HG03135 (cell line): ENCODE data around the gene ACSF2.
"Not testable (repeated sequence)": the region's sequence is repeated elsewhere in the genome, so short reads cannot be mapped to it uniquely, and the experiment has no call there.

Experiments used
- ATAC-seq: cut with Tn5 transposase; IDR thresholded peaks from one replicate; pipeline ENCODE4 v1.9.1; 2021; ENCODE audit warnings: mild to moderate bottlenecking, moderate library complexity; ENCODE audit not compliant: unreplicated experiment

The ACSF2 gene

DNA sequence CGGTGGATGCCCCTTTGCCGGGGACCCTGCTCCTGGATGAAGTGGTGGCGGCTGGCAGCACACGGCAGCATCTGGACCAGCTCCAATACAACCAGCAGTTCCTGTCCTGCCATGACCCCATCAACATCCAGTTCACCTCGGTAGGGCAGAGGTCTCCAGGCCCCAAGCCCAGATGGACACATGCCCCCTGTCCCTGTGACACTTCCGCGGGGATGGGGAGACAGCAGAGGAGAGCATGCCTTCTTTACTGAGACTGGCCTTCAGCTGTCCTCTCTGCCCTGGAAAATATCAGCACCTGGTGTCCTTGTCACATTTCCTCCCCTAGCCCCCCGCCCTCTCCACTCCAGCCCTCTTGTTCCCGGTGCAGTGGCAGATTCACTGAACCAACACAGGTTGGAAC lies 36.4 kb downstream of the ACSF2 start:
- ATAC-seq, result no peak

DNA sequence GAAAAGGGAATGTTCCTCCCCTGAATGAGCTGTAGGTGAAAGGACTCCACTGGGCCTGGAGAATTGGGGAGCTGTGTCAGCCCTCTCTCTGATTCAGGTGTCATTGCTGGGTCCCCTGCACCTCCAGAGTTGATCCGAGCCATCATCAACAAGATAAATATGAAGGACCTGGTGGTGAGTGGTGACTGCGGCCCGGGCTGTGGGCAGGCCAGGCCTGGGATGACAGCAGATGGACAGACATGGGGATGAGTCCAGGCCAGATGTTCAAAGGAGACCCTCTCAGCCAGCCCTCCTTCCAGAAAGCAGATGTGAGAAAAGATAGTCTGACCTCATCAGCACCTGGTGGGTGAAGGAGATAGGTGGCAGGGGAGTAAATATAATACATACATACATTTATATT lies 38.1 kb downstream of the ACSF2 start:
- no peak for ATAC-seq

GRCh38 chr17:50464736-50465135 lies 38.7 kb downstream of the ACSF2 start:
- no peak for ATAC-seq

GRCh38 chr17:50465171-50465570 lies 39.2 kb downstream of the ACSF2 start:
- ATAC-seq, result no peak

DNA sequence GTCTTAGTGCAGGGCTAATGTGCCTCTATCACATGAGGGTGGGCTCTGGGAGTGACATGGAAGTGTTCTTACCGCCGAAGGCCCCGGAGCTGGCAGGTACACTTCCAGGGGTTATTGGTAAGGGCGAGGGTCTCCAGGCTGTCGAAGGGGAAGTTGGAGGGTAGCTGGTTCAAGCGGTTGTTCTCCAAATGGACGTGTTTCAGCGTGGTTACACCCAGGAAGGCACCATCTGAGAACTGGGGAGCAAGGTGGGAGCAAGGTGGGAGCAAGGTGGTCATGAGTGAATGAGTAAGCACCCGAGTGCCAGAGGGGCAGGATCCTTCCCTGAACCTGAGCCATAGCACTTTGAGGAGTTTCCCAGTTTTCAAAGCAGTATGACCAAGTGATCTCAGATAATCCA lies 39.6 kb downstream of the ACSF2 start:
- ATAC-seq, result no peak

GRCh38 chr17:50466371-50467113 lies 40.5 kb downstream of the ACSF2 start:
- no peak for ATAC-seq

DNA sequence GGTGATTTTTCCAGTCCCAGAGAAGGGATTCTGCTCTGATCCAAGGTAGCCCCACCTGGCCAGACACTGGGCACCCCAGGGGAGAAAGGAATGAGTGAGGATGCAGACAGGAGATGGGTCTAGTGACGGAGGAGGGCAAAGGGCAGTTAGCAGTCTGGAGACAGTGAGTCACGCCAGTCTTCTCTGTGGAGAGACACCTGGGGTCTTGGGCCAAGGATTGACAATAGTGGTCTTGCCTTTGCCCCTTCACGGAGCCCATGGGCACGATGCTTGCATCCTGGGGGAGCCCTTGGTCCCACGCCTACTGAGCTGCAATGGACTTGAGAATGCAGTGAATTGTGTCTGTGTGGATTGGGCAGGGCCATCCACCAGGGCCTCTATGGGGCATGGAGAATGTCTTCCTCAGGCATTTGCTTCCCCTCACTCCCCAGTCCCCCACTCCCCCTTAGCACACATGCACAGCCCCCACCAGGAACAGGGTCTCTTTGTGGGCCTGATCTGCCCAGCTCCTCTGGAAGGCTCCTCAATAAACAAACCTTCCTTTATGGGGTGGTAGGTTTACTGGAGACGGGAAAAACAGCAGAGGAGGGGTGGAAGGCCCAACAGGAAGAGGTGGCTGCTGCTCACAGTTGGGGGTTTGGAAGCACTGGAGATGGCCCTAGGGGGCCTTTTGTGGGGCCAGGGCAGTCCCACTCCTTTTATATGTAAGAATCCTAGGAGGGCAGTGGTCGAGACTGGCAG lies 41.3 kb downstream of the ACSF2 start:
- no peak for ATAC-seq

DNA sequence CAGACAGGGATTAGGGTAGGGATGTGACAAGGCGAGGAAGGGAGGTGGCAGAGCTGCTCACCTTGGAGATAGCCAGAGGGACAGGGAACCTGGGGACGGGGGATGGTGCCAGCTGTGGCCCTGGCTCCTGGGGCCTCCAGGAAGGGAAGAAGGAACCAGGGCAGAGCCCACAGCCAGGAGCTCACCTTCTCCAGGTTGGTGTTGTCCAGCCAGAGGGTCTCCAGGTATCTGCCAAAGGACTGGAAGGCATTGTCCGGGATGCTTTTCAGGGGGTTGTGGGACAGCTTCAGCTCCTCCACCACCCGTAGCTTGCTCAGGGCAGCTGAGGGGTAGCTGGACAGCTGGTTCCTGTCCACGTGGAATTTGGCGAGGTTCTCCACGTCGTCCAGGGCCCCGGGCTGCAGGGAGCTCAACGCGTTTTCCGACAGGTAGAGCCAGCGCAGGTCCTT lies 41.9 kb downstream of the ACSF2 start:
- no peak for ATAC-seq

DNA sequence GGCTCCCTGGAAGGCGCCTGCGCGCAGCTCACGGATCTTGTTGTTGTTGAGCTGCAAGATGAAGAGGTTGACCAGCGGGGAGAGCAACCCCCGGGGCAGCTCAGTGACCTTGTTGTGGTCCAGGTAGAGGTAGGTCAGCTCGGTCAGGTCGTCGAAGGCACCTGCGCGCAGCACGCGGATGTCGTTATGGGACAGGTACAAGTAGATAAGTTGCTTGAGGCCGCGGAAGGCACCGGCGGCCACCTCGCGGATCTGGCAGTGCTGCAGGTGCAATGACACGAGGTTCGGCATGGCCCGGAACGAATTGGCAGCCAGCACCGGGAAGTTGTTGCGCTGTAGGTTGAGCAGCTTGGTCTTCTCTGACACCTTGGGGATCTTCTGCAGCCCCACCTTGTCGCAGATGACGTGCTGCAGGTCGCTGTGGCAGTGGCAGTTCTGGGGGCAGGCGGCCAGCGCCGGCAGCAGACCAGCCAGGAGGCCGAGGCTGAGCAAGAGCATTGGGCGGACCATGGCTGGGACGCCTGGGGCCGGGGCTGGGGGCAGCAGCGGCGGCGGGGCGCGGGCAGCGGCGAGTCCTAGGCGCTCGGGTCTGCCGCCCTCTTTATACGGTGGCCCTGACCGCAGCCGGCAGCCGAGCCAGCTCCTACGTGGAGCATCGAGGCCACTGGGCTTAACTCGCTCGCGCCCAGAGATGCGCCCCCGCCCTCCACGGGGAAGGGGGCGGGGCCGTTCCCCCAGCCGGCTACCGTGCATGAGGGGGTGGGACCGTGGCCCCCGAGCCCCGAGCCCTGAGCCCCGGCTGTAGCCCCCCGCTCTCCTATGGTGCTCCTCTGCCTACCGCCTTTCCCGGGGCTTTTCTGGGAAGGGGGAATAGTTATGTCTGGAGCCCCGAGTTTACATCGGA lies 42.5 kb downstream of the ACSF2 start, which contains the start of gene CHAD:
CHAD (minus strand) TSS at position 577 of the 904 bp plus-strand sequence; CDS start at position 510, 67 bp downstream.
- no peak for ATAC-seq

- ATAC-seq, result no peak
Measured at GRCh38 chr17:50469208-50469605, 43.2 kb downstream of the ACSF2 start.

DNA sequence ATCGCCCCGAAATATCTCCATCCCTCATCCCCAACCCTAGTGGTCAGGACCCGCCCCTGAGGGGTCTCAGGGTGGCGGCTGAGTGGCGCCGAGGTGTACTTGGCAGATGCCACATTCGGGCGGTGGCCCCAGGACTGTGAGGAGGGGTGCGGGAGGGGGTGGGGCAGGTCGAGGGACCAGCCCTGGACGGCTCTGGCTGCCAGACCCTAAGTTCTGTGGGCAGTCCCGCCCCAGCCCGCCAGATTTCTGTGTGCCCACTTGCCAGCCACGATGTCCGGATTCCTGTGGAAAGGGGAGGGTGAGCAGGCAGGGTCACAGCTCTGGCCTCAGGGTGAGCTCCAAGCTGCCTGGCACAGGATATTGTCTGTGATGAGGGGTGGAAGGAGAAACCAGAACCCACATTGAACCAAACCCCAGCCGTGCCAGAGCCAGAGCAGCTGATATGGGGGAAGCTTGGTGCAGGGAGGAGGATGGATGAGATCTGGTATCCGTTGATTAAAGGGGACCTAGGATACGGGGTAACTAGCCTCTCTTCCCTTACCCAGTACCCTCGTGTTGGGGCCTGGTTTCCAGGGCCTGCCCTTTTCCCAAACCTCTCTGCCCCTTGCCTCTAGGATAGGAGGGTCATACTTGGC lies 43.8 kb downstream of the ACSF2 start:
- ATAC-seq, result no peak

DNA sequence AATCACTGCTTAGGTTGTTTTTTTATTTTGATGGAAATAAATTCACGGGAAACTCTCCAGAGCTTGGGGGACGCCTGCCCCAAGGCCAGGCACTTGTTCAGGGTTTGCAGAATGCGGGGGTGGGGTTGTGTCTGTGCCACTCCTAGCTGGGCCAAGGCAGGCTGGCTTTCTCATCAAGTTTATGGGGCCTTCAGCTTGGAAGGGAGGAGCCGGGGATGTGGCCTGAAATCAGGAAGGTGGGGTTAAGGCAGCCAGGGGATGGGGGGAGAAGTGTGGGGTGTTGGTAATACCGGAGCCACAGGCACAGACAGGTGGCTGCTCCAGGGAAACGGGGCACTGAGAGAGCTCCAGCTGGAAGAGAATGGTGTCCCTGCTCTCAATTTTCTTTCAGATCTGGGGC lies 44.4 kb downstream of the ACSF2 start:
- no peak for ATAC-seq

- no peak for ATAC-seq
Measured at GRCh38 chr17:50471009-50471905, 45.2 kb downstream of the ACSF2 start.

DNA sequence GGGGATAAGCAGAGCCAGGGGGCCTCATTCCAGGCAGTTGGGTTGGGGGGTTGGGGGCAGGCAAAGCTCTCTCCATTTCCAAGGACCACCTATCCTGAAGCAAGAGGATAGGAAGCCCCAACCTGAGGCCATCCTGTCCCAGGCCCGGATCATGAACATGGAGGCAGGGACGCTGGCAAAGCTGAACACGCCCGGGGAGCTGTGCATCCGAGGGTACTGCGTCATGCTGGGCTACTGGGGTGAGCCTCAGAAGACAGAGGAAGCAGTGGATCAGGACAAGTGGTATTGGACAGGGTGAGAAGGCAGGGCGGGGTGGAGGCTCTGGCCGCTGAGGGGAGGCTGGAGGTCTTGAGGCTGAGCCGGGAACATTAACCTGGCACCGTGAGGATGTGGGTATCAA lies 46.3 kb downstream of the ACSF2 start:
- ATAC-seq, result no peak

DNA sequence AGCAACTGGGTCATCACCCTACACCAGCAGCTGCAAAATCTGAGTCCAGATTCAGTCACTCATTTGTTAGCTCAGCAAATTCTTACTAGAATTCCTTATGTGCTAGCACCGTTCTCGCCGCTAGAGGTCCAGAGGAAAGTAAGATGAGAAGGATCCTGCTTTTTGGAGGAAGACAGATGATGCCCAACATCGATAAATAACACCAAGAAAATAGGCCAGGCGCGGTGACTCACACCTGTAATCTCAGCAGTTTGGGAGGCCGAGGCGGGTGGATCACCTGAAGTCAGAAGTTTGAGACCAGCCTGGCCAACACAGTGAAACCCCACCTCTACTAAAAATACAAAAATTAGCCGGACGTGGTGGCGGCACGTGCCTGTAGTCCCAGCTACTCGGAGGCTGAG lies 46.7 kb downstream of the ACSF2 start:
- ATAC-seq, result not testable (repeated sequence)

- ATAC-seq, result no peak
Measured at GRCh38 chr17:50473901-50474300, 47.9 kb downstream of the ACSF2 start.

DNA sequence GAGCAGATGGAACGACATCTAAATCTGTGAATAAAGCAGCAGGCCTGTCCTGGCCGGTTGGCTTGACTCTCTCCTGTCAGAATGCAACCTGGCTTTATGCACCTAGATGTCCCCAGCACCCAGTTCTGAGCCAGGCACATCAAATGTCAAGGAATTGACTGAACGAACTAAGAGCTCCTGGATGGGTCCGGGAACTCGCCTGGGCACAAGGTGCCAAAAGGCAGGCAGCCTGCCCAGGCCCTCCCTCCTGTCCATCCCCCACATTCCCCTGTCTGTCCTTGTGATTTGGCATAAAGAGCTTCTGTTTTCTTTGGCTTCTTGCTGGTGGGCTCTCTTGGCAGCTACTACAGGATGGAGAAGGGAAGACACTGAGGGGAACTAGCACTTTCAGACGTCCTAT lies 48.5 kb downstream of the ACSF2 start:
- no peak for ATAC-seq

DNA sequence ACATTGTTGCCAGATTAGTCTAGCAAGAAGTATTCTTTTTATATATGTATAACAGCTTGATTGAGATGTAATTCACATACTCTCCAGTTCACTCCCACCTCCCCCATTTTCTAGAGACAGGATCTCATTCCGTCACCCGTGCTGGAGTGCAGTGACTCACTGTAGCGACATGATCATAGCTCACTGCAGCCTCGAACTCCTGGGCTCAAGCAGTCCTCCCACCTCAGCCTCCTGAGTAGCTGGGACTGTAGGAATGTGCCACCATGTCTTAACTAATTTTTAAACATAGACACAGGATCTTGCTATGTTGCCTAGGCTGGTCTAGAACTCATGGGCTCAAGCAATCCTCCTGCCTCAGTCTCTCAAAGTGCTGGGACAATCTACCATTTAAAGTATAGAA lies 49.3 kb downstream of the ACSF2 start:
- no peak for ATAC-seq

- ATAC-seq, result not testable (repeated sequence)
Measured at GRCh38 chr17:50475775-50476544, 49.9 kb downstream of the ACSF2 start.
